ENCODE results near the gene SLC7A4.

SLC7A4 gene

DNA sequence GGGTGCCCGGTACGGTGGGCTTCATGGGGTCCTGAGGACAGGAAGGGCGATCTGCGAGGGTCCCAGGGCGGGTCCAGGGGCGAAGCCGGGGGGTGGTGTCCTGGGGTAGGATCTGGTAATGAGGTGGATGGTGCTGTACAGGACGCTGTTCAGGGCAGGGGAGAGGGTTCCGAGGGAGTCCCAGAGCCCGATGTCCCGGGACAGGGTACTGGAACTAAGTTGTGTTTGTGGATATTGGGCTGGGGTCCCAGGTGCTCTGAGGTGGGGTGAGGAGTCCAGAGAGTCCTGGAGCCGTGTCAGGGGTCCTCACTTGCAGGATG, 49.8 kb downstream of the SLC7A4 start:
- no peak for DNase-seq

DNA sequence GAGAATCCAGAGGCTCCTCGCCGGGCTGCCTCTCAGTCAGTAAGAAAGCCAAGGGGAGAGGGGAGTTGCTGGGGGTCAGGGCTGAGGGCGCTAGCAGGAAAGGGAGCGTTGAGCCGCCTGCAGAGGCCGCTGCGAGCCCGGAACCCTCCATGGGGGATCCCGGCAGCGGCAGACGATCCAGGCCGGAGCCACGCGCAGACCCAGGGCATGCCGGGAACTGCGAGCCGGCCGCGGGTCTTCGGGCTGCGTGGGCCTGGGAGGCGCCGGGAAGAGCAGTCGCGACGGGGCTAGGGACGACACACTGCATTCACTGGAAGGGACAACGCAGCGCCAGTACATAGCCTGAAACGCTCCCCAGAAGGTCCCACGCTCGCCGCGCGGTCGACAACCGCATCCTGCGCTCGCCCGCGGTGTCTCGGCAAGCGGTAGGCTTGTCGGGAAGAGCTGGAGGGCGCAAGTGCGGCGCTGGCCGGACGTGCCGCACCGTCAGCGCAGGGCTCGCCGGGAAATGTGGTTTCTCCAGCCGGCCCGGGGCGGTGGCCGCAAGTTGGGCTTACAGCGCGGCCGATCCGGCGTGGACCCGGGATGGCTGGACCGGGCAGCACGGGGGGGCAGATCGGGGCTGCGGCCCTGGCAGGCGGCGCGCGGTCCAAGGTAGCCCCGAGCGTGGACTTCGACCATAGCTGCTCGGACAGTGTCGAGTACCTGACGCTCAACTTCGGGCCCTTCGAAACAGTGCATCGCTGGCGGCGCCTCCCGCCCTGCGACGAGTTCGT, 50.4 kb downstream of the SLC7A4 start, which contains the start of gene LZTR1:
Gene LZTR1, plus strand, starts transcription at position 511 of the 776 bp plus-strand sequence. Its CDS starts 75 bp downstream, at position 586.
- DNase-seq = peak; percentile 84 to 86

DNA sequence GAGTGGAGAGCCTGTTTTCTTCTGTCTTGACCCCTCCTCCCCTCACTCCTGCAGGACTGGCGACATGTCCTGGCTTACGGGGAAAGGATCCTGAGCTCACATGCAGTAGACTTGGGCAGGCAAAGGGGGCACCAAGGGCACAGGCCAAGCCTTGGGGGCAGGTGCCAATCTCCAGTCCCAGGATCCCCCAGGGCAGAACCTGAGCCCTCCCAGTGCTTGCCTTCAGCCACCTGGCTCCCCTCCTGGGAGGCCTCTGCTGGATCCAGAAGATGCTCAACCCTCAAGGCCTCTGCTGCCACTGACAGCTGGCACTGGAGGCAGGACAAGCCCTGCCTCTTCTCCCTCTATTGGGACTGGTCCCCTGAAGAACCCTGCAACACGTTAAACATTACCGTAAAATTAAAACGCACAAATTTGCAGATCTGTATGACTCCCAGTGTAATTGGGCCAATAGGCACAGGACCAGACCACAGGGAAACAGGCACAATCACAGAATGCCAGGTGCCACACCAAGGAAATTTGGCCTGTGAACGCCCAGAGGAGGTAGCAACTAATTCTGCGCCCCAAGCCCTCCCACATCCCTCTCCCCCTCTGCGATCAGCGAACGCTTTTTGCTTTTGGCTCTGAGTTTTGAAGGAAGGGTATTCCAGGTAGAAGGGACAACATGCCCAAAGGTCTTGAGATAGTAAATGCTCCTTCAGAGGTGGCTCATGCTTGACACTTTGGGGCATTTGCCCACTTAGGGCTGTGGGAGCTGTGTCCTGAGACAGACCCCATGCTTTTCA, 51.2 kb downstream of the SLC7A4 start:
- no peak for DNase-seq

DNA sequence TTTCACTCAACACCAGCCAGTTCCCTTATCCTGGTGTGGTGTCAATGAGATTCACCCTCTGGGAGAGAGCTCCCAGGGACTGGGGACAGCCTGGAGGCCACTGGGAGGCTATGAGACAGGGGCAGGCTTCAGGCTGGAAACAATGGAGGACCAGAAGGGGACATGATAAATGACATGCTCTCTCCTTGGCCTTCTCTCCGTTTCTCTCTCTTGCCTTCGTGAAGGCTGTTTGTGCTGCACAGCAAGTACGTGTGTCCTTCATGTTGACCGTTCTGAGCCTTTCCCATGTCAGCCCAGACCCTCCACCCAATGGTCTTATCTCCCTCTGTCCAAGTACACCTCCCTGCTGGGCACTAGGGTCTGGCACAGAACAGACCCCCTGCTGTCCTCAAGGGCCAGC, 51.8 kb downstream of the SLC7A4 start:
- no peak for DNase-seq

DNA sequence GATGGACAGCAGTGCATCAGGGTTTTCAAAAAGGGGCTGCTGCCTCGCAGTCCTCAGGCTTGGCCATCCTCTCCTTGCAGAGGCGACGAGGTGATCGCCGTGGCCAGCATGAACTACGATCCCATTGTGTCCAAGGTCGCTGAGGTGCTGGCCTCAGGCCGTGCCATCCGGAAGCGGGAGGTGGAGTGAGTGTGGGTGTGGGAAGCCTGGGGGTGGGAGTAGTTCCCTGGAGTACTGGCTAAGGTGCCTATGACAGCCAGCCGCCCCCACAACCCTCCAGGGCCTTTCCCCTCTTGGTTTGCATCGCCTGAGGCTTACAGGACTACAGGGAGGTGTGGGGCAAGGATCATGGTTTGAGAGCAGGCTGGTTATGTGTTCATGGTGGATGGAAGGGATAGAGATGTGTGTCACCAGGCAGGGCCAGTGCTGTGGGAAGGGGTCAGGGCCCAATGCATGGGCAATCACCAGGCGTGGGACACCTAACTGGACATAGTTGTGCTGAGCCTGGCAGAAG, 52.4 kb downstream of the SLC7A4 start:
- no peak for DNase-seq

DNA sequence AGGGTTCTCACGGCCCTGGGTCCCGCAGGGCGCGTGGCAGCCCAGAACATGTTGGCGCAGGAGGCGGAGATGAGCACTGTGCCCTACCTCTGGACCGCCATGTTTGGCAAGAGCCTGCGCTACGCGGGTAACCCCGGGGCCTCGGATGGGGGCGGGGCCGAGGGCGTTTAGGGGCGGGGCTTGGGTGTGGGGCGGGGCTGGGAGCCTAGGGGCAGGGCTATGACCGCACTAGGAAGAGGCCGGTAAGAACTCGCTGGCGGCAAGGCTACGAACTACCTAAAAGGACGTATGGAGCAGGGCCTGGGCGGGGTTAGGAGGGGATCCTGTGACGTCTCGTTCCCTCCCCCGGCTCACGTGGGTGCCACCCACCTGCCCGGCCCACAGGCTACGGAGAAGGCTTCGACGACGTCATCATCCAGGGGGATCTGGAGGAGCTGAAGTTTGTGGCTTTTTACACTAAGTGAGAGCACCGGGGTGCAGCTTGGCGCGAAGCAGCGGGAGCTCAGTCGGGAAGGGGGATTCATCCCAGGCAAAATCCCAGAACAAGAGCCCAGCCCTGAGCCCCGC, 53.0 kb downstream of the SLC7A4 start:
- DNase-seq = no peak
